Suprapubic skin (tissue), 4 donors: Measurements from ENCODE around the gene SMYD3.

Source experiments
- CTCF ChIP-seq, 2 donors: fragments of 200-600 bp in 1 of 2; fragments of 450-650 bp in 1 of 2; sonication (generic) in 1 of 2; IDR thresholded peaks; one replicate each; pipeline ENCODE4 v1.5.1; 2016 to 2019; ENCODE audit warnings: antibody characterized with exemption in 2 of 2, mild to moderate bottlenecking in 1 of 2, moderate library complexity in 1 of 2
- EP300 ChIP-seq: sonication (generic); formaldehyde crosslinking; IDR thresholded peaks from one replicate; pipeline ENCODE4 v1.6.1; 2017; ENCODE audit warnings: antibody characterized with exemption
- POLR2AphosphoS5 ChIP-seq, 3 donors: sonication (generic); formaldehyde crosslinking; IDR thresholded peaks; one replicate each; pipeline ENCODE4 v1.6.1; 2017; ENCODE audit warnings: antibody characterized with exemption in 3 of 3

GRCh38 chr1:245837718-245838117 lies 669.4 kb downstream of the SMYD3 start:
- TF ChIP-seq CTCF (IDR thresholded peaks at IDR 0.05) (no peak), EP300 (no peak), POLR2AphosphoS5 (IDR thresholded peaks at IDR 0.05) (no peak)
